HepG2 (cell line): ENCODE measurements around the gene TMEM134. TPM values are rescaled to one million over a fixed set of nuclear protein-coding genes. Genes with fewer than 3 reads are reported as not detected.

Source experiments
- BHLHE40 ChIP-seq: IDR thresholded peaks from 2 replicates; pipeline ENCODE4 v1.6.1; 2011; ENCODE audit warnings: low read length, improper control_type of control experiment
- CC2D1A ChIP-seq: sonication (generic); formaldehyde crosslinking; IDR thresholded peaks from 2 replicates; pipeline ENCODE4 v1.8.1; 2023; ENCODE audit warnings: mild to moderate bottlenecking, missing genetic modification reagents
- ELF4 ChIP-seq: sonication (generic); formaldehyde crosslinking; IDR thresholded peaks from 2 replicates; pipeline ENCODE4 v1.5.0; 2020; ENCODE audit warnings: missing genetic modification reagents, mild to moderate bottlenecking, moderate library complexity, borderline replicate concordance
- HDAC2 ChIP-seq: sonication (generic); formaldehyde crosslinking; IDR thresholded peaks from 2 replicates; pipeline ENCODE4 v1.4.0; 2020; ENCODE audit warnings: missing genetic modification reagents
- HOXA9 ChIP-seq: sonication (generic); formaldehyde crosslinking; IDR thresholded peaks from 2 replicates; pipeline ENCODE4 v1.8.1; 2022; ENCODE audit warnings: missing genetic modification reagents, mild to moderate bottlenecking, moderate library complexity, borderline replicate concordance
- KMT2B ChIP-seq: IDR thresholded peaks from 2 replicates; pipeline ENCODE4 v1.6.1; 2016; ENCODE audit warnings: missing genetic modification reagents, missing compliant biosample characterization
- MXD4 ChIP-seq: IDR thresholded peaks from 2 replicates; pipeline ENCODE4 v1.6.1; 2016; ENCODE audit warnings: mild to moderate bottlenecking, missing biosample characterization, missing genetic modification reagents
- MZF1 ChIP-seq: sonication (generic); formaldehyde crosslinking; IDR thresholded peaks from 2 replicates; pipeline ENCODE4 v1.8.1; 2023; ENCODE audit warnings: mild to moderate bottlenecking, missing genetic modification reagents, borderline replicate concordance
- NFE2L1 ChIP-seq: sonication (generic); formaldehyde crosslinking; IDR thresholded peaks from 2 replicates; pipeline ENCODE4 v1.4.0; 2020; ENCODE audit warnings: missing genetic modification reagents, mild to moderate bottlenecking, borderline replicate concordance
- SRSF9 ChIP-seq: fragments of 200-400 bp; formaldehyde crosslinking; IDR thresholded peaks from 2 replicates; pipeline ENCODE4 v1.6.1; 2018; ENCODE audit warnings: borderline replicate concordance, mild to moderate bottlenecking, low read depth, low read length; ENCODE audit not compliant: insufficient read depth, poor library complexity, severe bottlenecking
- TCF7 ChIP-seq: sonication (generic); IDR thresholded peaks from 2 replicates; pipeline ENCODE4 v1.6.1; 2016; ENCODE audit warnings: antibody characterized with exemption, low read depth
- YY1 ChIP-seq: IDR thresholded peaks from 2 replicates; pipeline ENCODE4 v1.6.1; 2011; ENCODE audit warnings: low read length, low read depth, moderate library complexity, mild to moderate bottlenecking; ENCODE audit not compliant: insufficient read depth, insufficient replicate concordance
- ZNF10 ChIP-seq: sonication (generic); formaldehyde crosslinking; IDR thresholded peaks from 2 replicates; pipeline ENCODE4 v1.4.0; 2020; ENCODE audit warnings: mild to moderate bottlenecking, low read depth, missing genetic modification reagents, borderline replicate concordance
- ZNF292 ChIP-seq: sonication (generic); formaldehyde crosslinking; IDR thresholded peaks from 2 replicates; pipeline ENCODE4 v1.8.1; 2022; ENCODE audit warnings: mild to moderate bottlenecking, low read depth, missing genetic modification reagents, borderline replicate concordance
- ZNF317 ChIP-seq: sonication (generic); formaldehyde crosslinking; IDR thresholded peaks from 2 replicates; pipeline ENCODE4 v1.5.0; 2020; ENCODE audit warnings: mild to moderate bottlenecking, missing genetic modification reagents
- ZNF337 ChIP-seq: sonication (generic); formaldehyde crosslinking; IDR thresholded peaks from 2 replicates; pipeline ENCODE4 v1.5.1; 2020; ENCODE audit warnings: missing genetic modification reagents, low read depth, mild to moderate bottlenecking, borderline replicate concordance
- ZNF34 ChIP-seq: sonication (generic); formaldehyde crosslinking; IDR thresholded peaks from 2 replicates; pipeline ENCODE4 v1.4.0; 2020; ENCODE audit warnings: mild to moderate bottlenecking, missing genetic modification reagents, borderline replicate concordance
- ZNF563 ChIP-seq: sonication (generic); formaldehyde crosslinking; IDR thresholded peaks from 2 replicates; pipeline ENCODE4 v1.8.0; 2022; ENCODE audit warnings: mild to moderate bottlenecking, moderate library complexity, missing genetic modification reagents
- ZNF790 ChIP-seq: sonication (generic); formaldehyde crosslinking; IDR thresholded peaks from 2 replicates; pipeline ENCODE4 v1.8.0; 2022; ENCODE audit warnings: missing genetic modification reagents, mild to moderate bottlenecking, borderline replicate concordance
- ZNF879 ChIP-seq: sonication (generic); formaldehyde crosslinking; IDR thresholded peaks from 2 replicates; pipeline ENCODE4 v1.8.1; 2023; ENCODE audit warnings: missing genetic modification reagents
- polyA plus RNA-seq, 8 experiments: library from polyadenylated mRNA; depleted of rRNA in 3 of 8; stranded (reverse) in 7 of 8; unstranded in 1 of 8; fragments of >200 nt; fragmentation: Illumina TruSeq in 4 of 8; extraction: Trizol in 4 of 8; gene quantifications; 2 replicates each; pipeline versions ENCODE4 v1.2.1 to v1.2.3, GENCODE V29; 2011 to 2016; ENCODE audit warnings: low read depth in 4 of 8, missing spikeins in 1 of 8, mixed read lengths in 1 of 8; ENCODE audit not compliant: insufficient read depth in 1 of 8
- total RNA-seq, 5 experiments: library from RNA; depleted of rRNA; stranded (reverse); fragments of >200 nt; fragmentation: Illumina TruSeq; extraction: Trizol; gene quantifications; 2 replicates each; pipeline ENCODE4 v1.2.3, GENCODE V29; 2016; ENCODE audit warnings: low read depth in 1 of 5
- TF ChIP-seq, protein P1 (sequence below): sonication (generic); formaldehyde crosslinking; IDR thresholded peaks from 2 replicates; pipeline ENCODE4 v1.5.1; 2020; ENCODE audit warnings: mild to moderate bottlenecking, moderate library complexity, missing genetic modification reagents
- TF ChIP-seq, protein P2 (sequence below): sonication (generic); formaldehyde crosslinking; IDR thresholded peaks from 2 replicates; pipeline ENCODE4 v1.9.0; 2021; ENCODE audit warnings: missing genetic modification reagents, borderline replicate concordance
- TF ChIP-seq, protein P3 (sequence below): sonication (generic); formaldehyde crosslinking; conservative IDR thresholded peaks from 2 replicates; pipeline ENCODE4 v1.4.0; 2020; ENCODE audit warnings: missing genetic modification reagents

TMEM134 gene
- total and polyA plus RNA-seq, 2 of the 13 experiments (the other 11 are each of a cell fraction or from before 2014, with no cell fraction given): 6.9 to 26.9 TPM

DNA sequence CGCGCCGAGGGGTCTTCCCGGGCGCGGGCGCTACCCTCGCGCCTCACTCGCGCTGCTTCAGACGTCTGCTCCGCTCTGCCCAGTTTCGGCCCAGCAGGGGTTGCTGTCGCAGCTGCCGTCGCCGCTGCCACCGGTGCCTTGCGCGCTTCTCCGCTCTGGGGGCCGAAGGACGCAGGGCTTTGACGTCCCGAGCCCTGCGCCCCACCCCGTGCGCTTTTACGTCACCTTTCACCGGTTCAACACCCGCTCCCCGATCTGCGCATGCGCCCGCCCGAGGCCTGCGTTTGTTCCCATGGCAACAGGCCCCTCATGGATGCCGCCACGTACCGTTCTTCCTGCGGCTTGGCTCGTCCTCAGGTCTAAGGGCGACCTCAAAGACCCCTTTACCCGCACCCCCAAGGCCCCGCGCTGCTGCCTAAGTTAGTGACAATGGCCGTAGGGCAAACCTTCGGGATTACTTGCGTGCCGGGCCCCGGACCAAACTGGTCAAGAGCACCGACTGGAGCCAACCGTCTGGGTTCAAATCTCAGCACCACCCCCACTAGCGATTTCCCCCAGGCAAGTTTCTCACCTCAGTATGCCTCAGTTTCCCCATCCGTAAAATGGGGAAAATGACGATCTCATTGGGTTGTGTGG, 39.6 kb upstream of the TMEM134 start (continued):
- TF ChIP-seq, protein P1, sequence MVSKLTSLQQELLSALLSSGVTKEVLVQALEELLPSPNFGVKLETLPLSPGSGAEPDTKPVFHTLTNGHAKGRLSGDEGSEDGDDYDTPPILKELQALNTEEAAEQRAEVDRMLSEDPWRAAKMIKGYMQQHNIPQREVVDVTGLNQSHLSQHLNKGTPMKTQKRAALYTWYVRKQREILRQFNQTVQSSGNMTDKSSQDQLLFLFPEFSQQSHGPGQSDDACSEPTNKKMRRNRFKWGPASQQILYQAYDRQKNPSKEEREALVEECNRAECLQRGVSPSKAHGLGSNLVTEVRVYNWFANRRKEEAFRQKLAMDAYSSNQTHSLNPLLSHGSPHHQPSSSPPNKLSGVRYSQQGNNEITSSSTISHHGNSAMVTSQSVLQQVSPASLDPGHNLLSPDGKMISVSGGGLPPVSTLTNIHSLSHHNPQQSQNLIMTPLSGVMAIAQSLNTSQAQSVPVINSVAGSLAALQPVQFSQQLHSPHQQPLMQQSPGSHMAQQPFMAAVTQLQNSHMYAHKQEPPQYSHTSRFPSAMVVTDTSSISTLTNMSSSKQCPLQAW (CRISPR knock-in tag): peak; percentile 82; the same call in 1 of the 2 replicates
- TF ChIP-seq, protein P2, sequence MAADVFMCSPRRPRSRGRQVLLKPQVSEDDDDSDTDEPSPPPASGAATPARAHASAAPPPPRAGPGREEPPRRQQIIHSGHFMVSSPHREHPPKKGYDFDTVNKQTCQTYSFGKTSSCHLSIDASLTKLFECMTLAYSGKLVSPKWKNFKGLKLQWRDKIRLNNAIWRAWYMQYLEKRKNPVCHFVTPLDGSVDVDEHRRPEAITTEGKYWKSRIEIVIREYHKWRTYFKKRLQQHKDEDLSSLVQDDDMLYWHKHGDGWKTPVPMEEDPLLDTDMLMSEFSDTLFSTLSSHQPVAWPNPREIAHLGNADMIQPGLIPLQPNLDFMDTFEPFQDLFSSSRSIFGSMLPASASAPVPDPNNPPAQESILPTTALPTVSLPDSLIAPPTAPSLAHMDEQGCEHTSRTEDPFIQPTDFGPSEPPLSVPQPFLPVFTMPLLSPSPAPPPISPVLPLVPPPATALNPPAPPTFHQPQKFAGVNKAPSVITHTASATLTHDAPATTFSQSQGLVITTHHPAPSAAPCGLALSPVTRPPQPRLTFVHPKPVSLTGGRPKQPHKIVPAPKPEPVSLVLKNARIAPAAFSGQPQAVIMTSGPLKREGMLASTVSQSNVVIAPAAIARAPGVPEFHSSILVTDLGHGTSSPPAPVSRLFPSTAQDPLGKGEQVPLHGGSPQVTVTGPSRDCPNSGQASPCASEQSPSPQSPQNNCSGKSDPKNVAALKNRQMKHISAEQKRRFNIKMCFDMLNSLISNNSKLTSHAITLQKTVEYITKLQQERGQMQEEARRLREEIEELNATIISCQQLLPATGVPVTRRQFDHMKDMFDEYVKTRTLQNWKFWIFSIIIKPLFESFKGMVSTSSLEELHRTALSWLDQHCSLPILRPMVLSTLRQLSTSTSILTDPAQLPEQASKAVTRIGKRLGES: no peak
- no peak for TF ChIP-seq CC2D1A (CRISPR knock-in tag)
- no peak; the same call in 1 of the 2 replicates for TF ChIP-seq ZNF790 (CRISPR knock-in tag)
- no peak for TF ChIP-seq ZNF292 (CRISPR knock-in tag)
- TF ChIP-seq ELF4 (CRISPR knock-in tag): peak; percentile 37; the same call in 1 of the 2 replicates
- peak; percentile 59 for TF ChIP-seq YY1
- peak; percentile 61 for TF ChIP-seq HDAC2 (CRISPR knock-in tag)
- peak; percentile 87 for TF ChIP-seq MXD4 (CRISPR knock-in tag)
- TF ChIP-seq ZNF563 (CRISPR knock-in tag): no peak
- TF ChIP-seq KMT2B (CRISPR knock-in tag): no peak; the same call in 1 of the 2 replicates
- no peak for TF ChIP-seq SRSF9
- TF ChIP-seq HOXA9 (CRISPR knock-in tag): no peak
- no peak for TF ChIP-seq TCF7
- TF ChIP-seq ZNF10 (CRISPR knock-in tag): no peak
- TF ChIP-seq, protein P3, sequence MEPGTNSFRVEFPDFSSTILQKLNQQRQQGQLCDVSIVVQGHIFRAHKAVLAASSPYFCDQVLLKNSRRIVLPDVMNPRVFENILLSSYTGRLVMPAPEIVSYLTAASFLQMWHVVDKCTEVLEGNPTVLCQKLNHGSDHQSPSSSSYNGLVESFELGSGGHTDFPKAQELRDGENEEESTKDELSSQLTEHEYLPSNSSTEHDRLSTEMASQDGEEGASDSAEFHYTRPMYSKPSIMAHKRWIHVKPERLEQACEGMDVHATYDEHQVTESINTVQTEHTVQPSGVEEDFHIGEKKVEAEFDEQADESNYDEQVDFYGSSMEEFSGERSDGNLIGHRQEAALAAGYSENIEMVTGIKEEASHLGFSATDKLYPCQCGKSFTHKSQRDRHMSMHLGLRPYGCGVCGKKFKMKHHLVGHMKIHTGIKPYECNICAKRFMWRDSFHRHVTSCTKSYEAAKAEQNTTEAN (CRISPR knock-in tag): no peak
- no peak for TF ChIP-seq MZF1 (CRISPR knock-in tag)
- TF ChIP-seq ZNF34 (CRISPR knock-in tag): peak; percentile 25; the same call in 1 of the 2 replicates
- no peak for TF ChIP-seq NFE2L1 (CRISPR knock-in tag)
- no peak for TF ChIP-seq ZNF879
- no peak for TF ChIP-seq BHLHE40
- TF ChIP-seq ZNF317 (CRISPR knock-in tag): no peak
- no peak for TF ChIP-seq ZNF337 (CRISPR knock-in tag)
